ENCODE results near the gene ACSL1.
"Not testable (repeated sequence)": the region's sequence is repeated elsewhere in the genome, so short reads cannot be mapped to it uniquely, and the experiment has no call there.

ACSL1 gene

GRCh38 chr4:184839075-184839399 is 13.3 kb upstream of the ACSL1 start:
- DNase-seq (ENCODE audit: low read depth) = not testable (repeated sequence)

GRCh38 chr4:184838249-184839074 is 12.7 kb upstream of the ACSL1 start:
- no peak for DNase-seq (ENCODE audit: low read depth)

DNA sequence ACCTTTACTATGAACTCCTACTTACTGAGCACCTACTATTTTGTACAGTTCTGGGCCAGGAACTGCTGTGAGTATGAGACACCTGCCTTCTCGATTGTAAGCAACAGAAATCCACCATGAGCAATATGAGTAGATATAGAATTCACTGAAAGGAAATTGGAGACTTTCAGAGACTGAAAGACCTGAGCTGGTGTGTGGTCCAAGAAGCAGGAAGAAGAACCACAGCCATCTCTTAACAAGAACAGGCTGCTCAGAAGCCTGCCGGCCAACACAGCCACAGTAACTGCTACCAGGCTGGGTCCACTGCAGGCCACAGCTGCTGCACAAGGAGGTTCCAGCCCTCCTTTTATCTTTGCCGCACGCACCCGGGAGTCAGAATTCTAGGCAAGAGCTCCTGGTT is 10.8 kb upstream of the ACSL1 start:
- DNase-seq (ENCODE audit: low read depth) = no peak

DNA sequence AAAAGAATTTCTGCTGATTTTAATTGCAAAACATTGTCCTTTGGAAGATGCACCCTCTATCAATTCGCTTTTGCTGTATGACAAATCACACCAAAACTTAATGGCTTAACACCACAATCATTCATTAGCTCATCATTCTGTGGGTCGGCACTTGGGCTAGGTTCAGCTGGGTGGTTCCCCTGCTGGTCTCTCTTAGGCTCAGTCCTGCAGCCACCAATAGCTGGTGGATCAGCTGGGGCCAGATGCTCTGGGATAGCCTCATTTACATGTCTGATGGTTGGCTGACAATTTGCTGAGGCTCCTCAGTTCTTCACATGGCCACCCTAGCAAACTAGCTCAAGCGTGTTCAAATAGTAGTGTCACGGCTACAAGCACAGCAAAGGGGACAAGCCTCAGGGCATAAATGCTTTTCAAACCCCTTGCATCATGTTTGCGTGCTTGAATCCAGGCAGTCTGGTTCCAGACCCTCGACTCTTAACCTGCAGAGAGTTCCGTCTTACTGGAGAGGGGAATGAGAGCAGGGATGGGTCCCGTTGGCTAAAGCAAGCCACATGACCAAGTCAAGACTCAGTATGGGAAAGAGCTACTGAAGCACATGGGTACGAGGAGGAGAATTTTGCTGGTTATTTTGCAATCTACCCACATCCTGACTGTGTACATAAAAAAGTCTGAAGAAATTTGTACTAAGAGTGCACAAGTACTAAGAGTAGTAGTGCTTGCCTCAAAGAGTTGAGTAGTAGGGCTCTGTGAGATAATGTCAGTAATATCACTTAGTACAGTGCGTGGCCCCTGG is 7.5 kb upstream of the ACSL1 start:
- no peak for DNase-seq (ENCODE audit: low read depth)

- no peak for DNase-seq (ENCODE audit: low read depth)
These were observed 5.4 kb upstream of the ACSL1 start for GRCh38 chr4:184831153-184831552.

- DNase-seq (ENCODE audit: low read depth) = no peak
These were observed 1.0 kb upstream of the ACSL1 start for GRCh38 chr4:184826691-184827270.

DNA sequence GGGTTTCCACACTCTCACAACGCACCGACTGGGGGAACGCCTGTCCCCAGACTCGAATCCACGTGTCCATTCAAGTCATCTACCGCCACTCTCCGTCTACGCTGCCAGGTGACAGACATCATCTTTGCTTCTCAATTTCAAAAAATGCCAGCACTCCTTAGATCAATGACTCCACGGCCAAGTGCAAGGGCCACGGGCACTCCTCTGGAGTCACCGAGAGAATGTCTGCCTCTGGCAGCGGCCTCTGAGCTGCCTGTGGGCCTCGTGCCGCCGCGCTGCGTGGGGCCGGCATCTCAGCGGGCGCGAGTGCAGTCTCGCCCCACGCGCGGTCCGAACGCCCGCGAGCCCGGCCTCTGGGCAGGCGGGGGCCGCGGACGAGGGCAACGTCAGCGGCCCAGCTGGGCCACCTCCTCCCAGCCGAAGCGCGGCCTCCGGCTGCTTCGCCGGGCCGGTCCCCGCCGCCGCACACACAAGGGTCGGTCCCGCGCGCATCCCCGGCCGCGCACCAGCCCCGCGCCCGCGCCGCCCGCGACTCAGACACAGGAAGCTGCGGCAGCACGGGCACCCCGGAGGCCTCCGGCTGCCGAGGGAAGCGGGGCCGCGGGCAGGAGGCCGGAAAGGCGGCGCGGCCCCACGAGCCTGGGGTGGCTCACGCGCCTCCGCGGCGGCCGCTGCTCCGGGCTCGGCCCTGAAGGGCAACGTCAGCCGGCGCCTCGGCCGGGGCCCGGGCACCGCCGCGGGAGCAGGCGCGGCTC is 450 bp downstream of the ACSL1 start:
- no peak for DNase-seq (ENCODE audit: low read depth)

GRCh38 chr4:184824776-184825084 is 1.0 kb downstream of the ACSL1 start:
- DNase-seq (ENCODE audit: low read depth) = no peak

GRCh38 chr4:184824081-184824775 is 1.5 kb downstream of the ACSL1 start:
- no peak for DNase-seq (ENCODE audit: low read depth)

DNA sequence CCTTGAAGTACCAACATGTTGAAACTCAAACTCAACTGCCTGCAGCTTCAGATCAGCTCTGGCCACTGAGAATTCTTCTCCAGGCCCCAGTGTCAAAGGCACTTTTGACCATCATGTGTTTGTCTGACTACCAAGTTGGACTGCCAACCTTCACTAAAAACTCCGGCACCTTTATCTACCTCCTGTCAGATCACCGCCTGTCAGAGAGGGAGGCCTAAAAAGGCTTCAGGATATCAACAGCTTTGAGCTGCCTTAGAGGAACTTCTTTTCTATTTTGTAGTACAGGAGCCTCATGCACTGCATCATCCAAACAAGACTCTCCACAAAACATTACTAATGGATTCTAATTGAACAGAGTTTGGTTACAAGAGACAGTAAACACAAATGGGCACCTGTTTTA is 2.8 kb downstream of the ACSL1 start:
- DNase-seq (ENCODE audit: low read depth) = no peak

GRCh38 chr4:184822356-184822755 is 3.4 kb downstream of the ACSL1 start:
- no peak for DNase-seq (ENCODE audit: low read depth)

DNA sequence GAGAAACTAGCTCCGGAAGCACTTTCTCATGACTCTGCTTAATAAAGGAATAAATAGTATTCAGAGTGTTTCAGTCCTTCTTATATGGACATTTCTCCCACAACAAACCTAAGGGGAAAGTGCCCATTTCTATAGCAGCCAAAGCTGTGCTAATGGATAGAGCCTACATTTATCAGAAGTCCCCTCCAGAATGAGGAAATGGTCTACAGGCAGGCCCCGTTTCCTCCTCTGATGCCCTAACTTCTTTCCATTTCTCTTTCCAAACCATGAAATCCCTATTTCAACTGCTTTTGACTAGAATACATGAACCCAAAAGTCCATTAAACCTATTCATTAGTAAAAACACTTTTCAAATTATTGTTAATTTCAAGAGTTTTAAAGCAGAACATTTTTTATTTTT is 4.5 kb downstream of the ACSL1 start:
- no peak for DNase-seq (ENCODE audit: low read depth)

GRCh38 chr4:184819786-184820185 is 6.0 kb downstream of the ACSL1 start:
- DNase-seq (ENCODE audit: low read depth) = no peak

DNA sequence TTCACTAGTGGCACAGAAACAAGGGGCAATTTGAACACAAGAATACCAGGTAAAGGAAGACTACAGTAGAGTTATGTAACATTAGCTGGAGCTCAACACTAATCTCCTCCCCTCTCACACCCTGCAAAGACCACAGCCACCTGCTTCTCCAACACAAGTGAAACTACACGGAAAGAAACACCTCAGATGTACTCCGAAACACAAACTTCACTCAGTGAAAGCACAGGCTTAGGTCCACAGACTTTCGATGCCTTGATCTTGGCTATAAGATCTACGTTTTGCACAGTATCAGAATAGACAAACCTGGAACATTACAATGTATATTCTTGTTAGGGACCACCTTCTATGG is 7.6 kb downstream of the ACSL1 start:
- no peak for DNase-seq (ENCODE audit: low read depth)

- no peak for DNase-seq (ENCODE audit: low read depth)
These were observed 8.1 kb downstream of the ACSL1 start for GRCh38 chr4:184817494-184818215.

DNA sequence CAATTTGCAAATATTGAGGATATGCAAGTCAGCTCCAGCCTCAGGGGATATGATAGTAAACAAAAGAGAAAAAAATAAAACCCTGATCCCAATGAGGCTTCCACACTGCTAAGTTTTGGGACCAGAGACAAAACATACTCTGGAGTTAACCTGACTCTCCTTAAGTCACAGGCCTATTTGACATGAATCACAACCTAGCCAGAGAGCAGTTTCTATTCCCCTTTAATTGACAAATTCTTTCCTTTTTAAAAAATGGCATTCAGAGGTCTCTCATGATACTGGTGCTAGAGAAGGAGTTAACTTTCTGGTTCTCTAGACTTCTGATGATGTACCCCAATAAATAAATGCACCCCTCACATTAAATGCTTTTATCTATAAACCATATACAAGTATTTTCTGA is 8.8 kb downstream of the ACSL1 start:
- DNase-seq (ENCODE audit: low read depth) = no peak

- peak; percentile 93 for DNase-seq (ENCODE audit: low read depth)
These were observed 10.5 kb downstream of the ACSL1 start for GRCh38 chr4:184815046-184815877.

DNA sequence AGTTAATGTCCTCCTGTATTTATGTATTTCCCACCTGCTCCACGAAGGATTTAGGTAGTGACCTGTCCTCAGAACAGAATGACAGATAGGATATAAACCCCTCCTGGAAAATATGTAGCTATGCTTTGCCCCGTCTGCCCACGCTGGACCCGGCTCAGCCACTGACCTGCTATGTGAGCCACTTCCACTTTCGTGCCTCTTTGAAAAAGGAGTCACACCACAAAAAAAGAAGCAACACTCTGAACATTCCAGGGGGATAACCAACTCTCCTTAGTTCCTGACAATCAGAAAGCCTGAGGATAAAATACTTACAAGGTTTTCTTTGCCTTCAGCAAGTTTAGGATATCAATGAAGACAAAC is 11.1 kb downstream of the ACSL1 start:
- DNase-seq (ENCODE audit: low read depth) = no peak

DNA sequence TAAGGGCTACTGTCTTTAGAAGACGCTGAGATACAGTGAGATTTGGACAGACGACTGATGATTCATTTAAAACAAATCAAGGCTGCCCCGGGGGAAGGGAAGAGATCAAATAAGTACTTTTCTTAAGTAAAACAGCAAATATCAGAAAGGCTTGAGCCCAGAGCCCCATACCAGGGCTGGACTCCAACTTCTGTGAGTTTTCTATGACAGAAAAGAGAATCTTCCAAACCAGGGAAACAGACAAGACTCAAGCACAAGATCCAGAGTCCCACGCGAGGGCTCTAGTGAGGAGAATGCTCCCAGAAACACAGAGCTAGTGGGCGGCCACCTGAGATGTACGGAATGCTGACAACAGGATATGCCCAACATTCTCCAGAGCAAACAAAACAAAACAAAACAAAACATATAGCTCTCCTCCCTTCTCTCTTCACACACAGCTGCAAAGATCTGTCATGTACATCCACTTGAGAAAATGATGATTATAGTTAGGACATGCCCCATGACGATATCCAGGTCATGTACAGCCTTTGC is 13.1 kb downstream of the ACSL1 start:
- DNase-seq (ENCODE audit: low read depth) = peak; percentile 79

DNA sequence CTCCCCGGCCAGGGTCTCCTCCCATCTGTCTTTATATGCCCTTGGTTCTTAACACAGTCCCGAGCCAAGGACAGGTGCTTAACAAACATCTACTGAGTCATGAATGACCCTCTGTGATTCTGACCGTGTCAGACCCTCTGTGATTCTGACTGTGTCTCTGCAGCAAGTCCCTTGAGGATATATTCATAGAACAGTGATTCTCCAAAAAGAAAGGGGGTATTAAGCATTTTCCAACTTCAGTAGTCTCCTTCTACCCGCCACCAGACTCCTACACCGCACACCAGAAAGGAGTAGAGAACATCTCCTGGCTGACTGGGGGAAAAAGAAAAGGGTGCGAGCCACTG is 13.6 kb downstream of the ACSL1 start:
- DNase-seq (ENCODE audit: low read depth) = no peak

Measured in amniotic epithelial cell (primary cell).